Hepatocyte (in vitro differentiated cells): ENCODE results near the gene MYEF2. TPM values are rescaled to one million over a fixed set of nuclear protein-coding genes. Genes with fewer than 3 reads are reported as not detected.

ENCODE experiments used
- DNase-seq: peaks from one replicate; pipeline ENCODE4 v3.0.0-alpha.2; 2016; ENCODE audit warnings: low spot score
- H2AFZ ChIP-seq: fragments of 200-600 bp; sonication (generic); 2 replicates; pipeline ENCODE4 v1.6.0; 2016; ENCODE audit warnings: antibody characterized with exemption, mild to moderate bottlenecking
- H3K27ac ChIP-seq: fragments of 200-600 bp; sonication (generic); 2 replicates; pipeline ENCODE4 v1.5.1; 2016; ENCODE audit warnings: mild to moderate bottlenecking
- H3K27me3 ChIP-seq: fragments of 200-600 bp; sonication (generic); 2 replicates; pipeline ENCODE4 v1.6.1; 2016
- H3K36me3 ChIP-seq: fragments of 200-600 bp; sonication (generic); replicated peaks from 2 replicates; pipeline ENCODE4 v1.5.1; 2016; ENCODE audit warnings: low read depth; ENCODE audit not compliant: insufficient read depth
- H3K4me1 ChIP-seq: fragments of 200-600 bp; sonication (generic); 2 replicates; pipeline ENCODE4 v1.5.1; 2016; ENCODE audit warnings: mild to moderate bottlenecking, moderate library complexity; ENCODE audit not compliant: insufficient read depth
- H3K4me2 ChIP-seq: fragments of 200-600 bp; sonication (generic); 2 replicates; pipeline ENCODE4 v1.6.0; 2016
- H3K4me3 ChIP-seq: fragments of 200-600 bp; sonication (generic); 2 replicates; pipeline ENCODE4 v1.5.1; 2016; ENCODE audit warnings: mild to moderate bottlenecking
- H3K79me2 ChIP-seq: fragments of 200-600 bp; sonication (generic); 2 replicates; pipeline ENCODE4 v1.6.0; 2017; ENCODE audit warnings: mild to moderate bottlenecking
- H3K9me2 ChIP-seq: fragments of 200-600 bp; sonication (generic); replicated peaks from 2 replicates; pipeline ENCODE4 v1.6.0; 2017; ENCODE audit warnings: mild to moderate bottlenecking; ENCODE audit not compliant: insufficient read depth
- H3K9me3 ChIP-seq: fragments of 200-600 bp; sonication (generic); 2 replicates; pipeline ENCODE4 v1.5.1; 2016; ENCODE audit warnings: low read depth, mild to moderate bottlenecking
- H4K20me1 ChIP-seq: fragments of 200-600 bp; sonication (generic); 2 replicates; pipeline ENCODE4 v1.6.0; 2016; ENCODE audit warnings: mild to moderate bottlenecking; ENCODE audit not compliant: insufficient read depth, poor library complexity, severe bottlenecking
- CTCF ChIP-seq: fragments of 200-600 bp; sonication (generic); IDR thresholded peaks from 2 replicates; pipeline ENCODE4 v1.5.1; 2016; ENCODE audit warnings: antibody characterized with exemption, mild to moderate bottlenecking; ENCODE audit not compliant: poor library complexity
- EZH2 ChIP-seq: fragments of 200-600 bp; sonication (generic); IDR thresholded peaks from 2 replicates; pipeline ENCODE4 v1.6.1; 2016; ENCODE audit warnings: antibody characterized with exemption, mild to moderate bottlenecking, borderline replicate concordance
- EZH2phosphoT487 ChIP-seq: fragments of 200-600 bp; sonication (generic); IDR thresholded peaks from one replicate; pipeline ENCODE4 v1.6.1; 2018; ENCODE audit warnings: antibody characterized with exemption, mild to moderate bottlenecking, low read depth, moderate library complexity; ENCODE audit not compliant: unreplicated experiment, severe bottlenecking
- WGBS: methylation state at CpG from one replicate; pipeline ENCODE4 v1.1.6; 2016; ENCODE audit warnings: low lambda C conversion rate; ENCODE audit errors: missing lambda C conversion rate; 5-methylcytosine and 5-hydroxymethylcytosine counted together
- polyA plus RNA-seq: library from polyadenylated mRNA; unstranded; fragments of >200 nt; fragmentation: Nextera tagmentation; extraction: Ambion mirVana; gene quantifications from 2 replicates; pipeline ENCODE4 v1.2.1, GENCODE V29; 2016
- total RNA-seq: library from RNA; depleted of rRNA; stranded (reverse); fragments of >200 nt; gene quantifications from 2 replicates; pipeline ENCODE4 v1.2.3, GENCODE V29; 2014

The MYEF2 gene
- total and polyA plus RNA-seq, 2 experiments from 2014 or later: 10.6 to 16.2 TPM

- no peaks in the 10 kb centered on the region for H3K36me3 ChIP-seq
- no peaks in the 10 kb centered on the region for H3K9me2 ChIP-seq
- no peaks in the 10 kb centered on the region for H4K20me1 ChIP-seq
- WGBS: 98% methylated on average over 4 of the region's 4 CpGs
- no peak for TF ChIP-seq EZH2
- TF ChIP-seq CTCF: no peak
- no peak for TF ChIP-seq EZH2phosphoT487
- H3K4me1 ChIP-seq: no peaks in the 10 kb centered on the region
- peaks cover 5% of the 10 kb centered on the region for H3K27me3 ChIP-seq
- no peak overlapping the region for H3K27ac ChIP-seq
- H2AFZ ChIP-seq: no peak overlapping the region
- H3K79me2 ChIP-seq: no peaks in the 10 kb centered on the region
- no peak overlapping the region for H3K4me2 ChIP-seq
- no peak for DNase-seq
- no peaks in the 10 kb centered on the region for H3K9me3 ChIP-seq
- H3K4me3 ChIP-seq: no peak overlapping the region
These were observed 68.9 kb downstream of the MYEF2 start for GRCh38 chr15:48109212-48109611.

GRCh38 chr15:48105936-48106335, 72.2 kb downstream of the MYEF2 start:
- Histone ChIP-seq H3K27me3 (peaks cover 5% of the 10 kb centered on the region), H2AFZ (no peak overlapping the region), H4K20me1 (no peaks in the 10 kb centered on the region), H3K4me1 (no peaks in the 10 kb centered on the region), H3K4me3 (no peak overlapping the region), H3K27ac (no peak overlapping the region), H3K9me3 (no peaks in the 10 kb centered on the region), H3K79me2 (no peaks in the 10 kb centered on the region), H3K4me2 (no peak overlapping the region), H3K9me2 (no peaks in the 10 kb centered on the region), H3K36me3 (no peaks in the 10 kb centered on the region)
- TF ChIP-seq EZH2 (no peak), EZH2phosphoT487 (no peak), CTCF (no peak)
- 54% methylated on average over 2 of the region's 2 CpGs for WGBS
- no peak for DNase-seq

GRCh38 chr15:48103647-48104046, 74.4 kb downstream of the MYEF2 start:
- TF ChIP-seq CTCF: no peak
- no peak for TF ChIP-seq EZH2phosphoT487
- no peak for TF ChIP-seq EZH2
- H3K4me3 ChIP-seq: no peak overlapping the region
- H3K36me3 ChIP-seq: no peaks in the 10 kb centered on the region
- H3K9me2 ChIP-seq: no peaks in the 10 kb centered on the region
- H3K4me2 ChIP-seq: no peak overlapping the region
- H3K4me1 ChIP-seq: no peaks in the 10 kb centered on the region
- 72% methylated on average over 5 of the region's 5 CpGs for WGBS
- H3K79me2 ChIP-seq: no peaks in the 10 kb centered on the region
- no peak for DNase-seq
- no peaks in the 10 kb centered on the region for H4K20me1 ChIP-seq
- peaks cover 5% of the 10 kb centered on the region for H3K27me3 ChIP-seq
- no peaks in the 10 kb centered on the region for H3K9me3 ChIP-seq
- H3K27ac ChIP-seq: no peak overlapping the region
- no peak overlapping the region for H2AFZ ChIP-seq

- H3K27me3 ChIP-seq: peaks cover 5% of the 10 kb centered on the region
- no peaks in the 10 kb centered on the region for H3K9me2 ChIP-seq
- H3K9me3 ChIP-seq: no peaks in the 10 kb centered on the region
- no peak overlapping the region for H2AFZ ChIP-seq
- DNase-seq: no peak
- H3K4me3 ChIP-seq: no peak overlapping the region
- H3K27ac ChIP-seq: no peak overlapping the region
- no peaks in the 10 kb centered on the region for H3K36me3 ChIP-seq
- TF ChIP-seq CTCF (no peak), EZH2phosphoT487 (no peak), EZH2 (no peak)
- H3K79me2 ChIP-seq: no peaks in the 10 kb centered on the region
- no peak overlapping the region for H3K4me2 ChIP-seq
- no peaks in the 10 kb centered on the region for H4K20me1 ChIP-seq
- WGBS: 67% methylated on average over 6 of the region's 6 CpGs
- H3K4me1 ChIP-seq: no peaks in the 10 kb centered on the region
These were observed 75.9 kb downstream of the MYEF2 start for GRCh38 chr15:48102167-48102566.
